Gastroesophageal sphincter (tissue), 3 donors: ENCODE data around the gene GLRA2.

Experiments used
- POLR2A ChIP-seq, 2 donors: fragments of 450-650 bp; IDR thresholded peaks; one replicate each; pipeline ENCODE4 v1.6.1; 2017; ENCODE audit warnings: antibody characterized with exemption in 2 of 2, mild to moderate bottlenecking in 2 of 2, moderate library complexity in 1 of 2
- POLR2AphosphoS5 ChIP-seq: sonication (generic); formaldehyde crosslinking; IDR thresholded peaks from one replicate; pipeline ENCODE4 v1.6.1; 2017; ENCODE audit warnings: antibody characterized with exemption
- TF ChIP-seq, protein P1 (sequence below), 4 experiments: fragments of 200-600 bp in 2 of 4; fragments of 450-650 bp in 2 of 4; sonication (generic) in 1 of 4; IDR thresholded peaks; one replicate each; pipeline ENCODE4 v1.5.1; 2017 to 2019; ENCODE audit warnings: antibody characterized with exemption in 4 of 4, mild to moderate bottlenecking in 2 of 4, moderate library complexity in 2 of 4

DNA sequence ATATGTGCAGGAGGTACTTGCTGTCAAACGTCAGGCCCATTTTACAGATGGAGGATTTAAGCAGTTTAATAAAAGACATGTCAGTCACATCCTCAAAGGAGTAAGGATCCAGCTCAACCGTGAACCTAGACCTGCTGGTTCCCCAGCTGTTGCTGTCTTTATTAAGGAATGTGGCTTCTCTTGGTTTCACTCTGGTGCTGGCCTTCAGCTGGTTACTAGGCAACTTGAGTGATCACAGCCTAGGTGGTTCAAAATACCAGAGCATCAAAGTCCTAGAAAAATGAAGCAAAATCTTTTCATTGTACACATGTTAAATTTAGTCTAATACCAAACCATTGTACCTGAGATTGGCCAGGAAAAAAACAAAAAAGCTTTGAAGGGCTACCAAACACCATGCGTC lies 32.7 kb upstream of the GLRA2 start:
- TF ChIP-seq, protein P1, sequence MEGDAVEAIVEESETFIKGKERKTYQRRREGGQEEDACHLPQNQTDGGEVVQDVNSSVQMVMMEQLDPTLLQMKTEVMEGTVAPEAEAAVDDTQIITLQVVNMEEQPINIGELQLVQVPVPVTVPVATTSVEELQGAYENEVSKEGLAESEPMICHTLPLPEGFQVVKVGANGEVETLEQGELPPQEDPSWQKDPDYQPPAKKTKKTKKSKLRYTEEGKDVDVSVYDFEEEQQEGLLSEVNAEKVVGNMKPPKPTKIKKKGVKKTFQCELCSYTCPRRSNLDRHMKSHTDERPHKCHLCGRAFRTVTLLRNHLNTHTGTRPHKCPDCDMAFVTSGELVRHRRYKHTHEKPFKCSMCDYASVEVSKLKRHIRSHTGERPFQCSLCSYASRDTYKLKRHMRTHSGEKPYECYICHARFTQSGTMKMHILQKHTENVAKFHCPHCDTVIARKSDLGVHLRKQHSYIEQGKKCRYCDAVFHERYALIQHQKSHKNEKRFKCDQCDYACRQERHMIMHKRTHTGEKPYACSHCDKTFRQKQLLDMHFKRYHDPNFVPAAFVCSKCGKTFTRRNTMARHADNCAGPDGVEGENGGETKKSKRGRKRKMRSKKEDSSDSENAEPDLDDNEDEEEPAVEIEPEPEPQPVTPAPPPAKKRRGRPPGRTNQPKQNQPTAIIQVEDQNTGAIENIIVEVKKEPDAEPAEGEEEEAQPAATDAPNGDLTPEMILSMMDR (IDR thresholded peaks at IDR 0.05) = no peak
- no peak for TF ChIP-seq POLR2AphosphoS5
- TF ChIP-seq POLR2A (IDR thresholded peaks at IDR 0.05) = no peak
